K562 (cell line): Measurements from ENCODE around the gene TMEM11. TPM values are rescaled to one million over a fixed set of nuclear protein-coding genes. Genes with fewer than 3 reads are reported as not detected.

Source experiments
- BCOR ChIP-seq: fragments of 450-650 bp; IDR thresholded peaks from 2 replicates; pipeline ENCODE4 v1.6.1; 2016
- MCM2 ChIP-seq: fragments of 450-650 bp; IDR thresholded peaks from 2 replicates; pipeline ENCODE4 v1.6.1; 2017; ENCODE audit warnings: low read depth, mild to moderate bottlenecking
- polyA plus RNA-seq, 8 experiments: library from polyadenylated mRNA; depleted of rRNA in 4 of 8; stranded (reverse) in 5 of 8; unstranded in 3 of 8; fragments of >200 nt; fragmentation: Nextera tagmentation in 2 of 8; fragmentation: Illumina TruSeq in 1 of 8; extraction: Ambion mirVana in 2 of 8; extraction: Trizol in 1 of 8; gene quantifications; 2 replicates each; pipeline versions ENCODE4 v1.2.1 to v1.2.3, GENCODE V29; 2011 to 2014; ENCODE audit warnings: inconsistent platforms in 1 of 8, missing spikeins in 1 of 8
- total RNA-seq, 7 experiments: library from RNA; depleted of rRNA in 6 of 7; stranded (reverse); fragments of >200 nt in 6 of 7; fragmentation: Illumina TruSeq in 2 of 7; extraction: Trizol in 2 of 7; gene quantifications; 2 replicates each; pipeline versions ENCODE4 v1.2.1 to v1.2.3, GENCODE V29; 2011 to 2021; ENCODE audit warnings: low replicate concordance in 1 of 7
- TF ChIP-seq, protein P1 (sequence below): fragments of 450-650 bp; IDR thresholded peaks from 2 replicates; pipeline ENCODE4 v1.6.1; 2016; ENCODE audit warnings: mild to moderate bottlenecking, moderate library complexity
- TF ChIP-seq, protein P2 (sequence below), 2 experiments: fragments of 450-650 bp; conservative IDR thresholded peaks; 2 replicates each; pipeline ENCODE4 v1.6.1; 2017; ENCODE audit warnings: mild to moderate bottlenecking in 2 of 2, moderate library complexity in 2 of 2

Gene TMEM11
- total and polyA plus RNA-seq, 9 of the 15 experiments (the other 6 are each of a cell fraction or from before 2014, with no cell fraction given): 12.0 to 40.7 (median 30.0) TPM

DNA sequence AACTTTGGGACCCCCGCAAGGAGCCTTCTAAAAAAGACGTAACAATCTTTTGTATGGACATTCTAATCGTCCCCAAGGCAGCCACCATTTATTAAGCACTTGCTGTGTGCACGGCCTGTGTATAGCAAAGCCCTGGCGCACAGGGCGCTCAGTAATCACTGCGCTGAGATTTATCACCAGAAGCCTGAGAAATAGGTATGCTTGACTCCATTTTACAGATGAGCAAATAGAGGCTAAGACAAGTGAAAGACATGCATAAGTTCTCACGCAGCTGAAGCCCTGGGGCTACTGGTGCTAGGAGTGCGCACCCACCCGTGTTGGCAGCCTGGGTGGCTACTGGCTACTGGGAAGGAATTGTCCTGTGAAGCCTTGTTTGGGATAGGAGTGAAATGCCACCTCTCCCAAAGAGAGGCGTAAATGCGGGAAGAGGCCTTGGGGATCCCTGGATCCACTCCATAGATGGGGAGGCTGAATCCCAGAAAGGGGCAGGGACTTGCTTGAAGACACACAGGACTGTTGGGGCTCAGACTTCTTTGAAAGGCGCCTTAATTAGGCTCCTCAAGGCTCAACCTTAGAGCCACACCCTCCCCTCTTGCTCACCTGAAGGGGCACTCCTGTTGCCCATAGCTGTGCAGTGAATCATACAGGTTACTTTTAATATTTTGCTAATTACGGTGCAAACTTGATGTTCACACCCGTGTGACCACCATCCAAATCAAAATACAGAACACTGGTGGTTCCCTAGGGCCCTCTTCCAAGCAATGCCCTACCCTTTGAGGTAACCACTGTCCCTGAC, 39.9 kb upstream of the TMEM11 start (continued):
- TF ChIP-seq, protein P1, sequence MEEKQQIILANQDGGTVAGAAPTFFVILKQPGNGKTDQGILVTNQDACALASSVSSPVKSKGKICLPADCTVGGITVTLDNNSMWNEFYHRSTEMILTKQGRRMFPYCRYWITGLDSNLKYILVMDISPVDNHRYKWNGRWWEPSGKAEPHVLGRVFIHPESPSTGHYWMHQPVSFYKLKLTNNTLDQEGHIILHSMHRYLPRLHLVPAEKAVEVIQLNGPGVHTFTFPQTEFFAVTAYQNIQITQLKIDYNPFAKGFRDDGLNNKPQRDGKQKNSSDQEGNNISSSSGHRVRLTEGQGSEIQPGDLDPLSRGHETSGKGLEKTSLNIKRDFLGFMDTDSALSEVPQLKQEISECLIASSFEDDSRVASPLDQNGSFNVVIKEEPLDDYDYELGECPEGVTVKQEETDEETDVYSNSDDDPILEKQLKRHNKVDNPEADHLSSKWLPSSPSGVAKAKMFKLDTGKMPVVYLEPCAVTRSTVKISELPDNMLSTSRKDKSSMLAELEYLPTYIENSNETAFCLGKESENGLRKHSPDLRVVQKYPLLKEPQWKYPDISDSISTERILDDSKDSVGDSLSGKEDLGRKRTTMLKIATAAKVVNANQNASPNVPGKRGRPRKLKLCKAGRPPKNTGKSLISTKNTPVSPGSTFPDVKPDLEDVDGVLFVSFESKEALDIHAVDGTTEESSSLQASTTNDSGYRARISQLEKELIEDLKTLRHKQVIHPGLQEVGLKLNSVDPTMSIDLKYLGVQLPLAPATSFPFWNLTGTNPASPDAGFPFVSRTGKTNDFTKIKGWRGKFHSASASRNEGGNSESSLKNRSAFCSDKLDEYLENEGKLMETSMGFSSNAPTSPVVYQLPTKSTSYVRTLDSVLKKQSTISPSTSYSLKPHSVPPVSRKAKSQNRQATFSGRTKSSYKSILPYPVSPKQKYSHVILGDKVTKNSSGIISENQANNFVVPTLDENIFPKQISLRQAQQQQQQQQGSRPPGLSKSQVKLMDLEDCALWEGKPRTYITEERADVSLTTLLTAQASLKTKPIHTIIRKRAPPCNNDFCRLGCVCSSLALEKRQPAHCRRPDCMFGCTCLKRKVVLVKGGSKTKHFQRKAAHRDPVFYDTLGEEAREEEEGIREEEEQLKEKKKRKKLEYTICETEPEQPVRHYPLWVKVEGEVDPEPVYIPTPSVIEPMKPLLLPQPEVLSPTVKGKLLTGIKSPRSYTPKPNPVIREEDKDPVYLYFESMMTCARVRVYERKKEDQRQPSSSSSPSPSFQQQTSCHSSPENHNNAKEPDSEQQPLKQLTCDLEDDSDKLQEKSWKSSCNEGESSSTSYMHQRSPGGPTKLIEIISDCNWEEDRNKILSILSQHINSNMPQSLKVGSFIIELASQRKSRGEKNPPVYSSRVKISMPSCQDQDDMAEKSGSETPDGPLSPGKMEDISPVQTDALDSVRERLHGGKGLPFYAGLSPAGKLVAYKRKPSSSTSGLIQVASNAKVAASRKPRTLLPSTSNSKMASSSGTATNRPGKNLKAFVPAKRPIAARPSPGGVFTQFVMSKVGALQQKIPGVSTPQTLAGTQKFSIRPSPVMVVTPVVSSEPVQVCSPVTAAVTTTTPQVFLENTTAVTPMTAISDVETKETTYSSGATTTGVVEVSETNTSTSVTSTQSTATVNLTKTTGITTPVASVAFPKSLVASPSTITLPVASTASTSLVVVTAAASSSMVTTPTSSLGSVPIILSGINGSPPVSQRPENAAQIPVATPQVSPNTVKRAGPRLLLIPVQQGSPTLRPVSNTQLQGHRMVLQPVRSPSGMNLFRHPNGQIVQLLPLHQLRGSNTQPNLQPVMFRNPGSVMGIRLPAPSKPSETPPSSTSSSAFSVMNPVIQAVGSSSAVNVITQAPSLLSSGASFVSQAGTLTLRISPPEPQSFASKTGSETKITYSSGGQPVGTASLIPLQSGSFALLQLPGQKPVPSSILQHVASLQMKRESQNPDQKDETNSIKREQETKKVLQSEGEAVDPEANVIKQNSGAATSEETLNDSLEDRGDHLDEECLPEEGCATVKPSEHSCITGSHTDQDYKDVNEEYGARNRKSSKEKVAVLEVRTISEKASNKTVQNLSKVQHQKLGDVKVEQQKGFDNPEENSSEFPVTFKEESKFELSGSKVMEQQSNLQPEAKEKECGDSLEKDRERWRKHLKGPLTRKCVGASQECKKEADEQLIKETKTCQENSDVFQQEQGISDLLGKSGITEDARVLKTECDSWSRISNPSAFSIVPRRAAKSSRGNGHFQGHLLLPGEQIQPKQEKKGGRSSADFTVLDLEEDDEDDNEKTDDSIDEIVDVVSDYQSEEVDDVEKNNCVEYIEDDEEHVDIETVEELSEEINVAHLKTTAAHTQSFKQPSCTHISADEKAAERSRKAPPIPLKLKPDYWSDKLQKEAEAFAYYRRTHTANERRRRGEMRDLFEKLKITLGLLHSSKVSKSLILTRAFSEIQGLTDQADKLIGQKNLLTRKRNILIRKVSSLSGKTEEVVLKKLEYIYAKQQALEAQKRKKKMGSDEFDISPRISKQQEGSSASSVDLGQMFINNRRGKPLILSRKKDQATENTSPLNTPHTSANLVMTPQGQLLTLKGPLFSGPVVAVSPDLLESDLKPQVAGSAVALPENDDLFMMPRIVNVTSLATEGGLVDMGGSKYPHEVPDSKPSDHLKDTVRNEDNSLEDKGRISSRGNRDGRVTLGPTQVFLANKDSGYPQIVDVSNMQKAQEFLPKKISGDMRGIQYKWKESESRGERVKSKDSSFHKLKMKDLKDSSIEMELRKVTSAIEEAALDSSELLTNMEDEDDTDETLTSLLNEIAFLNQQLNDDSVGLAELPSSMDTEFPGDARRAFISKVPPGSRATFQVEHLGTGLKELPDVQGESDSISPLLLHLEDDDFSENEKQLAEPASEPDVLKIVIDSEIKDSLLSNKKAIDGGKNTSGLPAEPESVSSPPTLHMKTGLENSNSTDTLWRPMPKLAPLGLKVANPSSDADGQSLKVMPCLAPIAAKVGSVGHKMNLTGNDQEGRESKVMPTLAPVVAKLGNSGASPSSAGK: 0 out of 2 replicates have a peak, but pooled peaks have one; percentile 3
- TF ChIP-seq, protein P2, sequence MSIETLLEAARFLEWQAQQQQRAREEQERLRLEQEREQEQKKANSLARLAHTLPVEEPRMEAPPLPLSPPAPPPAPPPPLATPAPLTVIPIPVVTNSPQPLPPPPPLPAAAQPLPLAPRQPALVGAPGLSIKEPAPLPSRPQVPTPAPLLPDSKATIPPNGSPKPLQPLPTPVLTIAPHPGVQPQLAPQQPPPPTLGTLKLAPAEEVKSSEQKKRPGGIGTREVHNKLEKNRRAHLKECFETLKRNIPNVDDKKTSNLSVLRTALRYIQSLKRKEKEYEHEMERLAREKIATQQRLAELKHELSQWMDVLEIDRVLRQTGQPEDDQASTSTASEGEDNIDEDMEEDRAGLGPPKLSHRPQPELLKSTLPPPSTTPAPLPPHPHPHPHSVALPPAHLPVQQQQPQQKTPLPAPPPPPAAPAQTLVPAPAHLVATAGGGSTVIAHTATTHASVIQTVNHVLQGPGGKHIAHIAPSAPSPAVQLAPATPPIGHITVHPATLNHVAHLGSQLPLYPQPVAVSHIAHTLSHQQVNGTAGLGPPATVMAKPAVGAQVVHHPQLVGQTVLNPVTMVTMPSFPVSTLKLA (conservative IDR thresholded peaks at IDR 0.05): peak; percentile 26 to 53; a peak in 3 of 4 replicates
- TF ChIP-seq MCM2: no peak
- peak; percentile 97 for TF ChIP-seq BCOR
